ENCODE data around the gene UMOD. TPM values are rescaled to one million over a fixed set of nuclear protein-coding genes. Genes with fewer than 3 reads are reported as not detected.

Gene UMOD
- total and polyA plus RNA-seq, 9 of the 15 experiments (the other 6 are each of a cell fraction or from before 2014, with no cell fraction given) = not detected

DNA sequence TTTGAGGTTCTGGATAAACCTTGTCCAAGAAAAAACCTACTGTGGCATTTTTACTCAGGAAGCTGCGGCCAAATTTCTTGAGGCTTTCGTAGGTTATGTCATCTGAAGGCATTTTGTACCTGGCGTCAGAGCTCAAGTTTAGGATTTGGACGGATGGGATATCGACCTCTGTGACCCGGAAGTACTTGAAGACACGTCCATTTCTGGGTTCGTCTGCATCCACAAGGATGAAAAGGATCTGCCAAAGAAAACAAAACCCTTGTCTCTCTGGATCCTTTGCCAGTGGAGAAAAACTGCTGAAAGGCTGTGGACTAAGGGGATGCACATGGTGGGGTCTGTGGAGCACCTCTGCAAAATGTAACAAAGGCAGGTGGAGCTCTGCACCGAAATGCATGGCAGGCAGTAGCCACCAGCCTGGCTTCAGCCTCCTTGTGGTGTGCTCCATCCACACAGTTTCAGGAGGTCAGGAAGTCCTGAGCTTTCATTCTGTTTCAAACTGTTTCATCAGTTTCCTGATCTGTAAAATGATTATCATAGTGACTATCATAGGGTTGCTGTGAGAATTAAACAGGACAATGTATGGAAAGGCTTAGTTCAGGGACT, 17.0 kb upstream of the UMOD start (continued):
- TF ChIP-seq SMARCA5 (IDR thresholded peaks at IDR 0.05) (no peak), STAG1 (CRISPR knock-in tag; IDR thresholded peaks at IDR 0.05; ENCODE audit: borderline replicate concordance) (no peak), NR2C2 (CRISPR knock-in tag; IDR thresholded peaks at IDR 0.05) (0 out of 2 replicates have a peak, but pooled peaks have one; percentile 53), NR2C2 (tag; IDR thresholded peaks at IDR 0.05) (peak; percentile 92), BCOR (IDR thresholded peaks at IDR 0.05) (no peak), RBM17 (IDR thresholded peaks at IDR 0.05; ENCODE audit: borderline replicate concordance, low read depth, low read length) (no peak), SMAD2 (IDR thresholded peaks at IDR 0.05; ENCODE audit: low read depth, low read length) (no peak)
- TF ChIP-seq, protein P1, sequence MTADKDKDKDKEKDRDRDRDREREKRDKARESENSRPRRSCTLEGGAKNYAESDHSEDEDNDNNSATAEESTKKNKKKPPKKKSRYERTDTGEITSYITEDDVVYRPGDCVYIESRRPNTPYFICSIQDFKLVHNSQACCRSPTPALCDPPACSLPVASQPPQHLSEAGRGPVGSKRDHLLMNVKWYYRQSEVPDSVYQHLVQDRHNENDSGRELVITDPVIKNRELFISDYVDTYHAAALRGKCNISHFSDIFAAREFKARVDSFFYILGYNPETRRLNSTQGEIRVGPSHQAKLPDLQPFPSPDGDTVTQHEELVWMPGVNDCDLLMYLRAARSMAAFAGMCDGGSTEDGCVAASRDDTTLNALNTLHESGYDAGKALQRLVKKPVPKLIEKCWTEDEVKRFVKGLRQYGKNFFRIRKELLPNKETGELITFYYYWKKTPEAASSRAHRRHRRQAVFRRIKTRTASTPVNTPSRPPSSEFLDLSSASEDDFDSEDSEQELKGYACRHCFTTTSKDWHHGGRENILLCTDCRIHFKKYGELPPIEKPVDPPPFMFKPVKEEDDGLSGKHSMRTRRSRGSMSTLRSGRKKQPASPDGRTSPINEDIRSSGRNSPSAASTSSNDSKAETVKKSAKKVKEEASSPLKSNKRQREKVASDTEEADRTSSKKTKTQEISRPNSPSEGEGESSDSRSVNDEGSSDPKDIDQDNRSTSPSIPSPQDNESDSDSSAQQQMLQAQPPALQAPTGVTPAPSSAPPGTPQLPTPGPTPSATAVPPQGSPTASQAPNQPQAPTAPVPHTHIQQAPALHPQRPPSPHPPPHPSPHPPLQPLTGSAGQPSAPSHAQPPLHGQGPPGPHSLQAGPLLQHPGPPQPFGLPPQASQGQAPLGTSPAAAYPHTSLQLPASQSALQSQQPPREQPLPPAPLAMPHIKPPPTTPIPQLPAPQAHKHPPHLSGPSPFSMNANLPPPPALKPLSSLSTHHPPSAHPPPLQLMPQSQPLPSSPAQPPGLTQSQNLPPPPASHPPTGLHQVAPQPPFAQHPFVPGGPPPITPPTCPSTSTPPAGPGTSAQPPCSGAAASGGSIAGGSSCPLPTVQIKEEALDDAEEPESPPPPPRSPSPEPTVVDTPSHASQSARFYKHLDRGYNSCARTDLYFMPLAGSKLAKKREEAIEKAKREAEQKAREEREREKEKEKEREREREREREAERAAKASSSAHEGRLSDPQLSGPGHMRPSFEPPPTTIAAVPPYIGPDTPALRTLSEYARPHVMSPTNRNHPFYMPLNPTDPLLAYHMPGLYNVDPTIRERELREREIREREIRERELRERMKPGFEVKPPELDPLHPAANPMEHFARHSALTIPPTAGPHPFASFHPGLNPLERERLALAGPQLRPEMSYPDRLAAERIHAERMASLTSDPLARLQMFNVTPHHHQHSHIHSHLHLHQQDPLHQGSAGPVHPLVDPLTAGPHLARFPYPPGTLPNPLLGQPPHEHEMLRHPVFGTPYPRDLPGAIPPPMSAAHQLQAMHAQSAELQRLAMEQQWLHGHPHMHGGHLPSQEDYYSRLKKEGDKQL (CRISPR knock-in tag; IDR thresholded peaks at IDR 0.05; ENCODE audit: borderline replicate concordance) = no peak
- TF ChIP-seq, protein P2, sequence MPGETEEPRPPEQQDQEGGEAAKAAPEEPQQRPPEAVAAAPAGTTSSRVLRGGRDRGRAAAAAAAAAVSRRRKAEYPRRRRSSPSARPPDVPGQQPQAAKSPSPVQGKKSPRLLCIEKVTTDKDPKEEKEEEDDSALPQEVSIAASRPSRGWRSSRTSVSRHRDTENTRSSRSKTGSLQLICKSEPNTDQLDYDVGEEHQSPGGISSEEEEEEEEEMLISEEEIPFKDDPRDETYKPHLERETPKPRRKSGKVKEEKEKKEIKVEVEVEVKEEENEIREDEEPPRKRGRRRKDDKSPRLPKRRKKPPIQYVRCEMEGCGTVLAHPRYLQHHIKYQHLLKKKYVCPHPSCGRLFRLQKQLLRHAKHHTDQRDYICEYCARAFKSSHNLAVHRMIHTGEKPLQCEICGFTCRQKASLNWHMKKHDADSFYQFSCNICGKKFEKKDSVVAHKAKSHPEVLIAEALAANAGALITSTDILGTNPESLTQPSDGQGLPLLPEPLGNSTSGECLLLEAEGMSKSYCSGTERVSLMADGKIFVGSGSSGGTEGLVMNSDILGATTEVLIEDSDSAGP (CRISPR knock-in tag; IDR thresholded peaks at IDR 0.05) = no peak
- TF ChIP-seq, protein P3, sequence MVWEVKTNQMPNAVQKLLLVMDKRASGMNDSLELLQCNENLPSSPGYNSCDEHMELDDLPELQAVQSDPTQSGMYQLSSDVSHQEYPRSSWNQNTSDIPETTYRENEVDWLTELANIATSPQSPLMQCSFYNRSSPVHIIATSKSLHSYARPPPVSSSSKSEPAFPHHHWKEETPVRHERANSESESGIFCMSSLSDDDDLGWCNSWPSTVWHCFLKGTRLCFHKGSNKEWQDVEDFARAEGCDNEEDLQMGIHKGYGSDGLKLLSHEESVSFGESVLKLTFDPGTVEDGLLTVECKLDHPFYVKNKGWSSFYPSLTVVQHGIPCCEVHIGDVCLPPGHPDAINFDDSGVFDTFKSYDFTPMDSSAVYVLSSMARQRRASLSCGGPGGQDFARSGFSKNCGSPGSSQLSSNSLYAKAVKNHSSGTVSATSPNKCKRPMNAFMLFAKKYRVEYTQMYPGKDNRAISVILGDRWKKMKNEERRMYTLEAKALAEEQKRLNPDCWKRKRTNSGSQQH (CRISPR knock-in tag; IDR thresholded peaks at IDR 0.05) = no peak
- TF ChIP-seq, protein P4, sequence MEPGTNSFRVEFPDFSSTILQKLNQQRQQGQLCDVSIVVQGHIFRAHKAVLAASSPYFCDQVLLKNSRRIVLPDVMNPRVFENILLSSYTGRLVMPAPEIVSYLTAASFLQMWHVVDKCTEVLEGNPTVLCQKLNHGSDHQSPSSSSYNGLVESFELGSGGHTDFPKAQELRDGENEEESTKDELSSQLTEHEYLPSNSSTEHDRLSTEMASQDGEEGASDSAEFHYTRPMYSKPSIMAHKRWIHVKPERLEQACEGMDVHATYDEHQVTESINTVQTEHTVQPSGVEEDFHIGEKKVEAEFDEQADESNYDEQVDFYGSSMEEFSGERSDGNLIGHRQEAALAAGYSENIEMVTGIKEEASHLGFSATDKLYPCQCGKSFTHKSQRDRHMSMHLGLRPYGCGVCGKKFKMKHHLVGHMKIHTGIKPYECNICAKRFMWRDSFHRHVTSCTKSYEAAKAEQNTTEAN (CRISPR knock-in tag; IDR thresholded peaks at IDR 0.05) = no peak
